ENCODE data around the gene NUDT16L1.

GRCh38 chr16:4673387-4674046, 19.8 kb upstream of the NUDT16L1 start:
- TF ChIP-seq CTCF (conservative IDR thresholded peaks at IDR 0.05; ENCODE audit: low read length): no peak
- no peak for TF ChIP-seq EZH2phosphoT487 (IDR thresholded peaks at IDR 0.05; ENCODE audit: borderline replicate concordance, low read depth, low read length)
